HG03064 (cell line): ENCODE results near the gene CLECL1.
"Not testable (repeated sequence)": the region's sequence is repeated elsewhere in the genome, so short reads cannot be mapped to it uniquely, and the experiment has no call there.

Source experiments
- ATAC-seq: cut with Tn5 transposase; IDR thresholded peaks from one replicate; pipeline ENCODE4 v1.9.1; 2021; ENCODE audit warnings: low read depth; ENCODE audit not compliant: unreplicated experiment

CLECL1 gene

GRCh38 chr12:9699269-9699897, 33.5 kb downstream of the CLECL1 start:
- ATAC-seq, result no peak

GRCh38 chr12:9698681-9699080, 34.2 kb downstream of the CLECL1 start:
- ATAC-seq, result no peak

- no peak for ATAC-seq
Observed at GRCh38 chr12:9697619-9698018, 35.3 kb downstream of the CLECL1 start.

DNA sequence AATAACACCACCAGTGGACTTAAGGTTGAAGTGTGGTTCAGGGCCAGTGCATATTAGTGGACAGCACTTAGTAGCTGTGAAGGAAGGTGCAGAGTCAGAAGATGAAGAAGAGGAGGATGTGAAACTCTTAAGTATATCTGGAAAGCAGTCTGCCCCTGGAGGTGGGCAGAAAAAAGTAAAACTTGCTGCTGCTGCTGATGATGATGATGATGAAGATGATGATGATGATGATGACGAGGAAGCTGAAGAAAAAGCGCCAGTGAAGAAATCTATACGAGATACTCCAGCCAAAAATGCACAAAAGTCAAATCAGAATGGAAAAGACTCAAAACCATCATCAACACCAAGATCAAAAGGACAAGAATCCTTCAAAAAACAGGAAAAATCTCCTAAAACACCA, 37.2 kb downstream of the CLECL1 start:
- not testable (repeated sequence) for ATAC-seq

- not testable (repeated sequence) for ATAC-seq
Observed at GRCh38 chr12:9695150-9695549, 37.7 kb downstream of the CLECL1 start.

DNA sequence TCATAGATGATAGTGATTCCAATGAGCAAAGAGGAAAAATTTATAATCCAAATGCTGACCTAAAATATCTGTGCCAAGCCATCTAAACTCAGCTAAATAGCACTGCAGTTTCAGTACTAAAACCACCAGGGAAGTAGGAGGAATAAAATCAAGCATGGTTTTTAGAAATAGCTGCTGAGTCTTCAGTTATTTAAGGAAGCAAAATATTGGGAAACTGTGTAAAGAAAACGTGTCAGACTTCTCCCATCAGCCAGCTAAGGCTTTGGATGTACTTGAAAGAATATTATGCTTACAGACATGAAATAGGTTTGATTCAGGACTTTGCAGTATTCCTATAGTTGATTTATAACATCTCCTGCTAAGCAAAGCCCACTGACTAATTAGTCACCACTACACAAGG, 38.7 kb downstream of the CLECL1 start:
- ATAC-seq, result no peak

GRCh38 chr12:9692909-9693308, 40.0 kb downstream of the CLECL1 start:
- no peak for ATAC-seq

DNA sequence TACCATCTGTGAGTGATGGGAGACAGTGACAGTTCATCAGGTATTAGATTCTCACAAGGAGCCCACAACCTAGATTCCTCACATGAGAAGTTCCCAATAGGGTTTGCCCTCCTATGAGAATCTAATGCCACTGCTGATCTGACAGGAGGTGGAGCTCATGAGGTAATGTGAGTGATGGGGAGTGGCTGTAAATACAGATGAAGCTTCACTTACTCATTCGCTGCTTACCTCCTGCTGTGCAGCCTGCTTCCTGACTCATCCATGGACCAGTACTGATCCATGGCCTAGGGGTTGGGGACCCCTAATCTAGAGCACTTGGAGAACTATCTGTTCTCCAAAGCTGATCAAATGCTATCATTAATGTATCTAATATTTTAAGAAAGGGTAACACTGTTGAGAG, 45.7 kb downstream of the CLECL1 start:
- no peak for ATAC-seq

DNA sequence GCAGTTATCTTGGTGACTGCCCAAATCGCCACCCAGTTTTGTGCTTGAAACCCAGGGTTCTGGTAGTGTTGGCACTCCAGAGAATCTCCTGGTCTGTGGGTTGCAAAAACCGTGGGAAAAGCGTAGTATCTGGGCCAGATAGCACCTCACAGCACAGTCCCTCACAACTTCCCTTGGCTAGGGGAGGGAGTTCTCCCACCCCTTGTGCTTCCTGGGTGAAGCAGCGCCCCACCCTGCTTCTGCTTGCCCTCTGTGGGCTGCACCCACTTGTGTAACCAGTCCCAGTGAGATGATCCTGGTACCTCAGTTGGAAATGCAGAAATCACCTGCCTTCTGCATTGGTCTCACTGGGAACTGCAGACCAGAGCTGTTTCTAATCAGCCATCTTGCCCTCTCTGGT, 47.0 kb downstream of the CLECL1 start:
- no peak for ATAC-seq

DNA sequence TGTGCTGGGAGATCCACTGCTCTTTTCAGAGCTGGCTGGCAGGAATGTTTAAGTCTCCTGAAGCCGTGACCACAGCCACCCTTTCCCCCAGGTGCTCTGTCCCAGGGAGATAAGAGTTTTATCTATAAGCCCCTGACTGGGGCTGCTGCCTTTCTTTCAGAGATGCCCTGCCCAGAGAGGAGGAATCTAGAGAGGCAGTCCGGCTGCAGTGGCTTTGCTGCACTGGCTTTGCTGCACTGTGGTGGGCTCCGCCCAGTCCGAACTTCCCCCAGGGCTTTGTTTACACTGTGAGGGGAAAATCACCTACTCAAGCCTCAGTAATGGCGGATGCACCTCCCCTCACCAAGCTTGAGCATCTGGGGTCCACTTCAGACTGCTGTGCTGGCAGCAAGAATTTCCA, 47.5 kb downstream of the CLECL1 start:
- not testable (repeated sequence) for ATAC-seq

- ATAC-seq, result not testable (repeated sequence)
Observed at GRCh38 chr12:9682949-9683348, 49.9 kb downstream of the CLECL1 start.

DNA sequence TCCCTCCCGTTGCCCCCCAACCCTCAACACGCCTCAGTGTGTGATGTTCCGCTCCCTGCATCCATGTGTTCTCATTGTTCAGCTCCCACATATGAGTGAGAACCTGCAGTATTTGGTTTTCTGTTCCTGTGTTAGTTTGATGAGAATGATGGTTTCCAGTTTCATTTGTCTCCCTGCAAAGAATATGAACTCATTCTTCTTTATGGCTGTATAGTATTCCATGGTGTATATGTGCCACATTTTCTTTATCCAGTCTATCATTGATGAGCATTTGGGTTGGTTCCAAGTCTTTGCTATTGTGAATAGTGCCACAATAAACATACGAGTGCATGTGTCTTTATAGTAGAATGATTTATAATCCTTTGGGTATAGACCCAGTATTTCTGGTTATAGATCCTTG, 50.4 kb downstream of the CLECL1 start:
- not testable (repeated sequence) for ATAC-seq

GRCh38 chr12:9674226-9674590, 58.7 kb downstream of the CLECL1 start:
- no peak for ATAC-seq

DNA sequence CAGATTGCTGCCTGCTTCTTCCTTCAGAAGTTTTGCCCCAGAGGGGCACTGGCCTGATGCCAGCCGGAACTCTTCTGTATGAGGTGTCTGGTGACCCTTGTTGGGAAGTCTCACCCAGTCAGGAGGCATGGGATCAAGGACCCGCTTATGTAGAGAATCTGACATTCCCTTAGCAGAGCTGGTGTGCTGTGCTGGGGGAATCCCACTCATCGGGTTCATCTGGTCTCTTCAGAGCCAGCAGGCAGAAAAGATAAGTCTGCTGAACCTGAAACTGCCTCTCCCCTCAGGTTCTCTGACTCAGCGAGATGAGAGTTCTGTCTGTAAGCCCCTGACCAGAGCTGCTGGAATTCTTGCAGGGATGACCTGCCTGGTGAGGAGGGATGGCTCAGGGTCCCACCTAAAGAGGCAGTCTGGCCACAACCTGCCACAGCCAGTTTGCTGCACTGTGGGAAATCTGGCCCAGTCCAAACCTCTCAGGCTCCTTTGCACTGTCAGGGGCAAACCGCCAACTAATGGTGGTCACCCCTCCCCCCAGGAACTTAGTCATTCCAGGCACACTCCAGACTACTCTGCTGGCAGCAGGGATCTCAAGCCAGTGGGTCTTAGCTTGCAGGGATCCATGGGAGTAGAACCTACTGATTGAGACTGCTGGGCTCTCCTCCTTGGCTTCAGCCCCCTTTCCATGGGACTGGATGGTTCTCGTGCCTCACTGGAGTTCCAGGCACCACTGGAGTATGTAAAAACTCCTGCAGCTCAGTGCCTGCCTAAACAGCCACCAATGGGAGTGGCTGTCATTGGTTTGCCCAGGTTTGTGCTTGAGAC, 59.3 kb downstream of the CLECL1 start:
- no peak for ATAC-seq
